Head of caudate nucleus (tissue), 42 donors: ENCODE data around the gene MLLT1.

Experiments used
- DNase-seq, 42 donors: peaks; one replicate each; pipeline versions ENCODE4 v3.0.0 to v3.0.0-alpha.2; 2020 to 2021; ENCODE audit warnings: mixed read lengths in 7 of 42
- intact Hi-C: fragments of 100-400 bp; cut with DNase I; formaldehyde crosslinking; loops from one replicate; pipeline ENCODE4 v1.15.0; 2022

MLLT1 gene

DNA sequence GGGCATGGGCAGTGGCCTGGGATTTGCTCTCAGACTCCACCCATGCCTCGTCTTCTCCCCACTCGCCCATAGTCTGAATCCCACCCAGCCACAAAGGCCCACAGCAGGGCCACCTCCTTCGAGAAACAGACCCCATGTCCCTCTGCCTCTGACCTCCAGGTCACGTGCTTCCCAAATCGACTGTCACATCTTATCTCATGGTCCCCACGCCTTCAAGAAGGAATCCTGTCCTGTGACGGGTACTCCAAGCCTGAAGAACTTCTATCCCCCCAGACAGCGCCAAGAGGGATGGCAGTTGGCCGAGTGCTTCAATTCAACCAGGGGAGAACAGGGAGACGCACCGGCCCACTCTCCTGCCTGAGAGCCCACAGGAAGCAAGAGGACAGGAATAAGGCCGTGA, 16.5 kb downstream of the MLLT1 start:
- intact Hi-C loops = no loop called here

GRCh38 chr19:6262519-6262918, 17.3 kb downstream of the MLLT1 start:
- no peak for DNase-seq
- intact Hi-C loops = no loop called here

More for the DNA sequence above, 16.5 kb downstream of the MLLT1 start:
- DNase-seq = no peak

- intact Hi-C loops = no loop called here
- no peak for DNase-seq
Observed at GRCh38 chr19:6261883-6262282, 17.9 kb downstream of the MLLT1 start.

DNA sequence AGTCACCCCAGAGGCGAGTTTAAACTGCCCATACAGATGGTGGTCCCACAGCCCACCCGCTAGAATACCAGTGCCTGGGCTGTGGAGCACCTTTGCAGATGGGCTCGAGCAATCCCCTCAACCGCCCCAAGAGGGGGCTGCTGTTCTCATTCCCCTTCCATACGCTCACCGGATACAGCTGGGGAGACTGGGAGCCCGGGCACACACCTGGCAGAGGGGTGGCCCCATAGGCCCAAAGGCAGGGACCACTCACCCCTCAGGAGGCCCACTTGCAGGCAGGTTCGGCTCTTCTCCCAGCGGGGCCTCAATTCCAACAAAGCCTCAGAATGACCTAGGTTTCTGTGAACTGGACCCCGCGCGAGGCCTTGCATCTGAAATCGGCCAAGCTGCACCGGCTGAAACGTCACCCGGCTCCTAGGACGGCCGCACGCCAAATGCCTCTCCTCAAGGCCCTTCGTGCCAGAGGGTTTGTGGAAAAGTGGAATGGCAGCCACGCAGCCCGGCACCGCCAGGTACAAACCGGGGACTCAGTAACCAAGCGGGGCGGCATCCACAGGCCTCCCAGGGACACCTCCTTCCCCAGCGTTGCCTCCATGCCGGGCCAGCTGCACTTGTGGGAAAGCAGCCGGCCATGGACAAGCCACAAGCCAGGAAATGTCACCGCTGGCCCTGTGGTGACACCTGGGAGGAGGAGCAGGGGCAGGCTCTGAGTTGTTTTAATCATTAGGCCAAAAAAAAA, 18.7 kb downstream of the MLLT1 start:
- intact Hi-C loops = no loop called here
- peak in 8 of 42 donors; percentile 25 to 65 (median 46) for DNase-seq

GRCh38 chr19:6260376-6260775, 19.4 kb downstream of the MLLT1 start:
- DNase-seq = peak in 1 of 42 donors; percentile 13
- intact Hi-C loops = no loop called here

DNA sequence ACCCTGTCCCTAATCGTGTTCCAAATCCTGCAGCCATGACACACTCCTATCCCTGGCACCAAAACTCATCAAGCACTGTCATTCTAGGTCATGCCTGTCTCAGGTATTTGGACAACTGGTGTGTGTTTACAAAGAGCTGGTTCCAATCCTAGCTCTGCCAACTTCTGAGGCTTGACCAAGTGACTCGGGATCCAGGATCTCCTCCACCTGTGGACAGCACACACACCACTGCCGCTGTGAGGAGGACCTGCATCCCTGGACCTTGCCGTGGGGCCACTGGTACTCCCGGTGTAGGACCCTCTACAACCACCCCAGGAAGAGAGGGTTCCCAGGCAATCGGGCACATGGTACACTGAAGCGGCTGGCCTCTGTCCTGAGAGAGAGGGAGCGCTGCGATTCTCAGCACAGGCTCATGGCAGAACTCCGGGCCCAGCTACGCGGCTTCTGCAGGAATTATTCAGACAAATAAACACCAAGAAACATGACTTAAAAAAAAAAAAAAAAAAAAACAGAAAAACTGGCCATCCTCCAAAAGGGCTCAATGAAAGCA, 20.4 kb downstream of the MLLT1 start:
- intact Hi-C loops = no loop called here

GRCh38 chr19:6258812-6259311, 20.9 kb downstream of the MLLT1 start:
- peak in 1 of 42 donors; percentile 9 for DNase-seq
- intact Hi-C loops = no loop called here

More for the DNA sequence above, 20.4 kb downstream of the MLLT1 start:
- peak in 1 of 42 donors; percentile 3 for DNase-seq

DNA sequence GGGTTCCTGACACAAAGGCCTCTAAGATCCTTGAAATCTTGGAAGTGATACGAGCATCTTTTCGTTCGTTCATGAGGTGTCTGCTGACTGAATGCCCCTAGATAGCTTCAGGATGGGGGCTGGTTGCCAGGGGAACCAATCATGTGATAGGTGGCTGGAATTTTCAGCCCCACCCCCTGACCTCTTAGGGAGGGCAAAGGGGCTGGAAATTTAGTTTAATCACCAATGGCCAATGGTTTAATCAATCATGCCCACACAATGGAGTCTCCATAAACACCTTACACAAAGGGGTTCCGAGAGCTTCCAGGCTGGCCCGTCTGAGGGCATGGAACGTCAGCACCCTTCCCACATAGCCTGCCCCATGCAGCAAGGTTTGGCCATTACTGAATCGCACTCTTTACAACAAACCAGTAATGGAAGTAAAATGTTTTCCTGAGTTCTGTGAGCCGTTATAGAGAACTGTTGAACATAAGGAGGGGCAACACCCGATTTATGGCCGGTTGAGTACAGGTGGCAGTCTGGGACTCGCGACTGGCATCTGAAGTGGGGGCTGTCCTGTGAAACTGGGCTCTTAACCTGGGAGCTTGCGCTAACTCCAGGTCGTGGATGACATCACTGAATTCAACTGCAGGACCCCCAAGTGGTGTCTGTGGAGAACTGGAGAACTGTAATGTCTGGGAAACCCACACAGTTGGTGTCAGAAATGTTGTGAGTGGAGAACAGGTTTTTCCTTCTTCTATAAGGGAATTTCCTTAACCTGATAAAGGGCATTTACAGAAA, 25.6 kb downstream of the MLLT1 start:
- intact Hi-C loops = no loop called here

GRCh38 chr19:6252066-6252465, 27.7 kb downstream of the MLLT1 start:
- intact Hi-C loops = no loop called here

More for the DNA sequence above, 25.6 kb downstream of the MLLT1 start:
- DNase-seq = no peak

GRCh38 chr19:6250909-6251308, 28.9 kb downstream of the MLLT1 start:
- no peak for DNase-seq
- intact Hi-C loops = no loop called here

More at GRCh38 chr19:6252066-6252465, 27.7 kb downstream of the MLLT1 start:
- DNase-seq = no peak

DNA sequence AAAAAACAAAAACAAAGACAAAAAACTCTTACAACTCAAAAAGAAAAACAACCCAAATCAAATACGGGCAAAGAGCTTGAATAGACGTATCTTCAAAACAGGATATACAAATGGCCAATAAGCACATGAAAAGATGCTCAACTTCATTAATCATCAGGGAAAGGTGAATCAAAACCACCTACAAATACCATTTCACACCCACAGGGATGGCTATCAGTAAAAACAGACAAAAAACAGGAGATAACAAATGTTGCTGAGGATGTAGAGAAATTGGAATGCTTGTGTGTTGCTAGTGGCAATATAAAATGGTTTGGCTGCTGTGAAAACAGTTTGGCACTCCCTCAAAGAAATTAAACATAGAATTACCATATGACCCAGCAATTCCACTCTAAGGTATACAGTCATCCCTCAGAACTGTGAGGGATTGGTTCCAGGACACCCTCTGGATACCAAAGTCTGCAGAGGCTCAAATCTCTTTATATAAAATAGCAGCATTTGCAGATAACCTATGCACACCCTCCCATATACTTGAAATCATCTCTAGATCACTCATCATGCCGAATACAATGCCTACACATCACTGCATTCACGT, 29.7 kb downstream of the MLLT1 start:
- intact Hi-C loops = no loop called here

GRCh38 chr19:6249296-6249695, 30.5 kb downstream of the MLLT1 start:
- DNase-seq = peak in 29 of 42 donors; percentile 39 to 80 (median 61)
- intact Hi-C loops = no loop called here

More for the DNA sequence above, 29.7 kb downstream of the MLLT1 start:
- DNase-seq = no peak

DNA sequence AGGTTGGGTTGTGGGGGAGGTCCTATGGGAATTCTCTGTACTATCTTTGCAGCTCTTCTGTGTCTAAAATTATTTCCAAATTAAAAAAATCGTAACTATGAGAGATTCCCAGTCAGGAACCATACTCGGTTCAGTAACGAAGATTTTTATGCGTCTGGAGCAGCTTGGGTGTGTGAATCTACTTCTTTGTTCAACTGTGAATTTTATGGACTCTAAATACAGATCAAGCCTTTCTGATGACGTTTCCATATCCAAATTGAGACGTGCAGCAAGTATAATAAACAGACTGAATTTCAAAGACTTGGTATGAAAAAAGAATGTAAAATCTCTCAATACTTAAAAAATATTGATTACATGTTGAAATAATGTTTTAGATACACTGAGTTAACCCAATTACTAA, 30.9 kb downstream of the MLLT1 start:
- DNase-seq = no peak
- intact Hi-C loops = no loop called here

GRCh38 chr19:6248341-6248740, 31.4 kb downstream of the MLLT1 start:
- intact Hi-C loops = no loop called here
- DNase-seq = no peak

DNA sequence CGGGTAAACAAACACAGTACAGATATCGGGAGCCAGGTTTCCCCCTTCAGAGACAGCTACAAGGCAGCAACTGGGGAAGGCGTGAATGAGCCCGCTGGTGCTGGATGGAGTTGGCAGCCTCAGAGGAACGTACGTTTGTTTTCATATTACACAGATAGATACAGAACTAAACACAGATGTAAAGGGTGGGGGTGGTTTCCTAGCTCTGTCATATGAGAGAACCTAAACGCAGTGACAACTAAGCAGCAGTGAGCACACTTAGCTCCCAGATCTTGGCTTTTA, 32.8 kb downstream of the MLLT1 start:
- intact Hi-C loops = no loop called here
- no peak for DNase-seq

DNA sequence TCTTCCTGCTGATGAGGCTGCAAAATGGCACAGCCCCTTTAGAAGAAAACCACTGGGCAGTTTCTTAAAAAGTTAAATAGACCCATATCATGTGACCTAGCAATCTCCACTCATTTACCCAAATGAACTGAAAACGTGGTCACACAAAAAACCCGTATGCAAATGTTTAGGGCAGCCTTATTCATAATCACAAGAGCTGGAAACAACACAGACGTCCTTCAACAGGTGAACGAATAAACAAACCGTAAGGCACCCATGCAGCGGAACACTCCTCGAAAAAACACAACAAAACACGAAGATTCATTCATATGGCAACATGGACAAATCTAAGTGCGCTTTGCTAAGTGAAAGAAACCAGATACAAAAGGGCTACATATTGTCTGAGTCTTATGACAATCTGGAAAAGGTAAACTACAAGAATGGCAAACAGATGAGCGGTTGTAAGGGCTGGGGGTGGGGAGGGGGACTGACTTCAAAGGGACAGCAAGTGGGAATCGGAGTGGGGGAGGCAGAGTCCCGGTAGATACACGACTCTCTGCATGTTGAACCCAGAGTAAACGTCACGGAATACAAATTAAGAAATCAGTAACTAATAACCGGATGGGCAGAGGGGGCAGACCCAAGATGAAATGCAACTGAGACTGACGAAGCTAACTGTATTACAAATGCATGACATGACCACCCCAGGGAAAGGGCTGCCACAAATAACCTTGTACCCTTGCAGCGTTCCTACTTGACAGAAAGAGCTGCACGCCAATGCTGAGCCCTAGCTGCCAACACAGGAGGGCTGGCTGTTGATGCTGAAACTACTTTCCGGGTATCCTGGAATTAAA, 33.4 kb downstream of the MLLT1 start:
- no peak for DNase-seq
- intact Hi-C loops = no loop called here

DNA sequence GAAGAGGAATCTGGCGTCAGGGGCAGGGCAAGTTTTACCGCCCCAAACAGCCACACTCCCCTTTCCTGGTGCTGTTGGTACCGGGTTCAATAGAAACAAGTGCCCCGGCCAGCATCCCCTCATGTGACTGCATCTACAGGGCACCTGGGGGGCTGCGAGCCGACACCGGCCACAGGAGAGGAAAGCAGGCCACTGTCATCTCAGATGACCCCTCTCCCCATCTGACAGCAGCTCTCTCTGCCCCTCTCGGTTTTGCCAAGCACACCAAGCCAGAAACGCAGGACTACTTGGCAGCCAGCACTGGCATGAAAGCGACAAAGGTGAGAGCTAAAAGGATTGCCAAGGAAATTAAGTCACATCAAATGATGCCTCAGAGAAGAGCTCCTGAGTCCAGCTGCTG, 37.1 kb downstream of the MLLT1 start:
- no peak for DNase-seq
- intact Hi-C loops = loop anchor here (5.0 kb wide), 1 partner anchor 35 kb away; the partner anchor contains the start of gene MLLT1

GRCh38 chr19:6241680-6242377, 37.9 kb downstream of the MLLT1 start:
- DNase-seq = peak; percentile 89 to 98 (median 95)
- intact Hi-C loops = loop anchor here (5.0 kb wide), 1 partner anchor 35 kb away; the partner anchor contains the start of gene MLLT1
